GM12874 (cell line): ENCODE data around the gene CPNE5.

ENCODE experiments used
- CTCF ChIP-seq: IDR thresholded peaks from 2 replicates; pipeline ENCODE4 v1.5.1; 2011; ENCODE audit warnings: low read depth, mild to moderate bottlenecking, control low read depth, low read length, moderate library complexity; ENCODE audit not compliant: insufficient read depth

CPNE5 gene

GRCh38 chr6:36830577-36830976 lies 8.7 kb downstream of the CPNE5 start:
- TF ChIP-seq CTCF, result no peak

- no peak for TF ChIP-seq CTCF
Measured at GRCh38 chr6:36829919-36830544, 9.2 kb downstream of the CPNE5 start.

GRCh38 chr6:36827261-36828079 lies 11.8 kb downstream of the CPNE5 start:
- no peak for TF ChIP-seq CTCF

GRCh38 chr6:36826520-36827227 lies 12.6 kb downstream of the CPNE5 start:
- TF ChIP-seq CTCF, result no peak

- TF ChIP-seq CTCF, result no peak
Measured at GRCh38 chr6:36825994-36826393, 13.2 kb downstream of the CPNE5 start.

- no peak for TF ChIP-seq CTCF
Measured at GRCh38 chr6:36825452-36825851, 13.8 kb downstream of the CPNE5 start.

GRCh38 chr6:36824253-36824652 lies 15.0 kb downstream of the CPNE5 start:
- TF ChIP-seq CTCF, result no peak
